ENCODE data around the gene DPP10. TPM values are rescaled to one million over a fixed set of nuclear protein-coding genes. Genes with fewer than 3 reads are reported as not detected.
"Not testable (repeated sequence)": the region's sequence is repeated elsewhere in the genome, so short reads cannot be mapped to it uniquely, and the experiment has no call there.

Gene DPP10
- not detected for polyA plus RNA-seq (2012; ENCODE audit: missing spikeins)

DNA sequence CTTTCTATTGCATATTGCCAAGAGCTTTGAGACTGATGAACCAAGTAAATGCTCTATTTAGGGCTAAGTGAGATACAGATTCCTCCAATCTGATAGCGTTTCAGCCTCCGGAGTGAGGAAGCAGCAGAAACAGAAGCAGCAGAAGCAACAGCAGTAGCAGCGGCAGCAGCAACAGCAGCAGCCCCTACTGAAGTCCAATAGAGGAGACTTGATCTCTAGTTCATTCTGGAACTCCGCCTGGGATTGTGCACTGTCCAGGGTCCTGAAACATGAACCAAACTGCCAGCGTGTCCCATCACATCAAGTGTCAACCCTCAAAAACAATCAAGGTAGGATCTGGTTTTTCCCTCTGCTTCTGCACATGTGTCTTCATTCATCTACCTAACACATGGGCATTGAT lies at the start of gene DPP10:
TSS of gene DPP10 (plus strand) at position 132 of the 400 bp plus-strand sequence.
- FAIRE-seq (no peak), DNase-seq (ENCODE audit: insufficient read length) (no peak)
- no peak for TF ChIP-seq TAF1 (IDR thresholded peaks at IDR 0.05; ENCODE audit: borderline replicate concordance, low read depth, low read length)
- no peak for TF ChIP-seq POLR2AphosphoS5 (IDR thresholded peaks at IDR 0.05; ENCODE audit: low read depth, low read length)

DNA sequence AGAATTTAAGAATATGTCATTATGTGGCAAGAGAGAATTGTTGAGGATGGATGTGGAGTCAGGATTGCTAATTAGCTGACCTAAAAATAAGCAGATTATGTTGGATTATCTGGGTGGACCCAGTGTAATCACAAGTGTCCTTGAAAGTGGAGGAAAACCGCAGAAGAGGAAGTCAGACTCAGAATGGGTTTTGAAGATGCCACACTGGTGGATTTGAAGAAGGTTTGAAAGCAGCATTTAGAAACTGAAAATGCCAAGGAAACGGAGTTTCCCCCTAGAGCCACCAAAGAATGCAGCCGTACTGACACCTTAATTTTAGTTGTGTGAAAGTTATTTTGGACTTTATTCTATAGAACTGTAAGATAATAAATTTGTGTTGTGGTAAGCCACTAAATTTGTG lies 41.6 kb upstream of the DPP10 start:
- DNase-seq (ENCODE audit: insufficient read length) = no peak
- no peak for FAIRE-seq
- TF ChIP-seq POLR2A (IDR thresholded peaks at IDR 0.05; ENCODE audit: low read depth, low read length) (no peak), TAF1 (IDR thresholded peaks at IDR 0.05; ENCODE audit: borderline replicate concordance, low read depth, low read length) (no peak), POLR2AphosphoS5 (IDR thresholded peaks at IDR 0.05; ENCODE audit: low read depth, low read length) (no peak)

DNA sequence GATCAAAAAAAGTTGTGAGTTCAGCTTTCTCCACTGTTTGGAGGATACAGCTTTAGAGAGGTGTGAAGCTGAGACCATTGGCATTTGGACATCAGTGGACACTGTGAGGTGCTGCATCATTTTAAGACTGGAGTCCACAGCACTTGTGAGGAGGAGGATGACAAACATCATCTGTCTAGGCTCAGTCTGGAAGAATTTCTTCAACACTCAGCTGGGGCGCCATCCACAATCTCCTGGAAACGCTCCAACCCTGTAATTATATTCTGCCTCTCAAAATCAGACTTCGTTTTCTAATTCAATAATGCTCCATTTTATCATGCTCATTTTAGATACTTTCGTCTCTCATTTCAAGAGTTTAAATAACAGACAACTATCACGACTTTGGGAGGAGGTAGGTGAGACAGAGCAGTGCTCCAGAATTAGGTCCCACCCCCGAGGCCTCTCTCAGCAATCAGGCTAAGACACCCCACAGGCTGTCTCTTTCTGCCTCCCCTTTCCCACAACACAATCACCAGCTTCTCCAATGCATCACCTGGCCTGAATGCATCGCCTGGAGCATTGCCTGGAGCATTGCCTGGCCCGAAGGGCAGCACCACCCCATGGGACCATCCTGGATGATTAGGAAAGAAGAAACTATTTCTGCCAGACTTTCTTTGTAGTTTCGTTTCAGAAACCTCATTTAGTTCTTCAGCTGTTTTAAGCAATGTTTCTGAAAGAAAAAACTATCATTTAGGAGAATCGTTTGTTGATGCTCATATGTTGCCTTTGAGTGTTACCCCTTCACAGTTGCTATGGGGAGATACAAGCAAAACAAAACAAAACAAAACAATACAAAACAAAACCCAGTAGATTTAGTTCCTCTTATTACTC lies 37.0 kb upstream of the DPP10 start:
- DNase-seq (ENCODE audit: insufficient read length) (no peak), FAIRE-seq (no peak)
- TF ChIP-seq POLR2A (IDR thresholded peaks at IDR 0.05; ENCODE audit: low read depth, low read length) = no peak
- TF ChIP-seq TAF1 (IDR thresholded peaks at IDR 0.05; ENCODE audit: borderline replicate concordance, low read depth, low read length) = no peak
- no peak for TF ChIP-seq POLR2AphosphoS5 (IDR thresholded peaks at IDR 0.05; ENCODE audit: low read depth, low read length)

DNA sequence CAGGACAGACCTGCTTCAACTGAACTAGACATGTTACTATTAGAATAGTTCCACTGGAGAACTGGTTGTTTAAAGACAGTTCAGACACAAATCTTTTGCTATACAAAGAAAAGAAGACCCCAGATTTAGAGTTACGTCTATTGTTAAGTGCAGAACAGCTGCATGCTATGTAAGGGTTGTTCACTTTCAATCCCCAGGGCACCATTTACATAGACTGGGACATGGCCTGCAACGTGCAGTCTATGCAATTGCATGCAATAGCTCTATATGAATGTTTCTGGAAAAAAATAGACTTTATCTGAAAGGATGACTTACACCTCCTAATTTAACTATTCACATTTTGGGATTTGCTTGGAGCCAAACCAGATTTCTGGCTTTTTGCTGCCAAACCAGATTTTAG lies 36.1 kb upstream of the DPP10 start:
- TF ChIP-seq TAF1 (IDR thresholded peaks at IDR 0.05; ENCODE audit: borderline replicate concordance, low read depth, low read length) (no peak), POLR2AphosphoS5 (IDR thresholded peaks at IDR 0.05; ENCODE audit: low read depth, low read length) (no peak), POLR2A (IDR thresholded peaks at IDR 0.05; ENCODE audit: low read depth, low read length) (no peak)
- no peak for DNase-seq (ENCODE audit: insufficient read length)

DNA sequence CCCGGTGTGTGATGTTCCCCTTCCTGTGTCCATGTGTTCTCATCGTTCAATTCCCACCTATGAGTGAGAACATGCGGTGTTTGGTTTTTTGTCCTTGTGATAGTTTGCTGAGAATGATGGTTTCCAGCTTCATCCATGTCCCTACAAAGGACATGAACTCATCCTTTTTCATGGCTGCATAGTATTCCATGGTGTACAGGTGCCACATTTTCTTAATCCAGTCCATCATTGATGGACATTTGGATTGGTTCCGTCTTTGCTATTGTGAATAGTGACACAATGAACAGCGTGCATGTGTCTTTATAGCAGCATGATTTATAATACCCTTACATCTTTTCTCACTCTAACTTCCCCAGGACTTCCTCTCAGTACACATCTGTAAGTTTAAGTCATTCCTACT lies 35.1 kb upstream of the DPP10 start:
- not testable (repeated sequence) for DNase-seq (ENCODE audit: insufficient read length); FAIRE-seq

More for the DNA sequence above, 36.1 kb upstream of the DPP10 start:
- FAIRE-seq = no peak

DNA sequence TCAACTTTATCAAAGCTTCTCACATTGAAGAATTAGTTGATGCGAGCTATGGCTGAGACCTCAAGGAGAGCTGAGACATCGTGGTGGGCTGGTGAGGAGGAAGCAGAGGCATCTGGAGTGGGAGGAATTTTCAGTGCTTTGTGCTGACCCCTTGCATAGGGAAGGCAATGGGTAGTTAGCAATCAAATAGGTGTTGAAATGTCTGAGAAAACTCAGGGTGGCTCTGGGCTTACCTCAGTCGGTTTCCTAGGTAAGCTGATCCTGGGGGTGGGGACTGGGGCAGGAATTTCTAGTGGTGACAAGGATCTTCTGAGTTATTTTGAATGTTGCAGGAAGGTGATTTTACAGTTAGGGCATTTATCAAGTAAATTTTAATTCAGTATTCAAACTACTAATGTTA lies 20.7 kb upstream of the DPP10 start:
- TF ChIP-seq TAF1 (IDR thresholded peaks at IDR 0.05; ENCODE audit: borderline replicate concordance, low read depth, low read length) = no peak
- no peak for TF ChIP-seq POLR2A (IDR thresholded peaks at IDR 0.05; ENCODE audit: low read depth, low read length)
- TF ChIP-seq POLR2AphosphoS5 (IDR thresholded peaks at IDR 0.05; ENCODE audit: low read depth, low read length) = no peak
- DNase-seq (ENCODE audit: insufficient read length) (no peak), FAIRE-seq (no peak)

DNA sequence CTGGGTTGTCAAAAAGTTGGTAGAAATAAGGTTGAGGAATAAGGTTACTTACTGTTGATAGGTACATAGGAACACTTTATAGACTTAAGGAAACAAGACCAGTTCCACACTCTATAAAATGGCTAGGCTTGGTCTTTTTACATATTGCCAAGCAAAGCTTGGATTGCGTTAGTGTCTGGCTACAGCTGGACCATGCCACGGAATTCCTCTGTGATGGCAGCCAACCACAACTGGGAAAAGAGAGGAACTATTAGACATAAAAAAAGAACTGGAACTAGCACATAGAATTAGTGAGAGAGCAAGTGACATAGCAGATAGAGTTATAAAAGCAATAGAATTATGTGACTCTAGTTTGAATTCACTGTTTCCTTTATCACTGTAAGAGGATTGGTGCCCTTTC lies 17.7 kb upstream of the DPP10 start:
- no peak for DNase-seq (ENCODE audit: insufficient read length)
- no peak for FAIRE-seq
- TF ChIP-seq TAF1 (IDR thresholded peaks at IDR 0.05; ENCODE audit: borderline replicate concordance, low read depth, low read length) = no peak
- TF ChIP-seq POLR2AphosphoS5 (IDR thresholded peaks at IDR 0.05; ENCODE audit: low read depth, low read length) = no peak
- no peak for TF ChIP-seq POLR2A (IDR thresholded peaks at IDR 0.05; ENCODE audit: low read depth, low read length)

DNA sequence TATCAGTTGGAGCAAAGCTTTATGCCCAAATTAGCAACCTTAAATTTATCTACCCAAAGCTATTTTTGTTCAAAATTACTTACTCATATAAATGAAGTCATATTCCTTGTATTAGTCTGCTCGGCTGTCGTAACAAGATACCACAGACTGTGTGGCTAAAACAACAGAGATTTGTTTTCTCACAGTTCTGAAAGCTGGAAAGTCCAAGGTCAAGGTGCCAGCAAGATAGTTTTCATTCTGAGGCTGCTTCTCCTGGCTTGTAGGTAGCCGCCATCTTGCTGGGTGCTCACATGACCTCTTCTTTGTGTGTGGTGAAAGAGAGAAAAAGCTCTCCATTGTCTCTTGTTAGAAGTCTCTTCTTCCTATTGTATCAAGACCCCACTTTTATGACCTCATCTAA lies 15.7 kb upstream of the DPP10 start:
- DNase-seq (ENCODE audit: insufficient read length) (no peak), FAIRE-seq (no peak)
- TF ChIP-seq TAF1 (IDR thresholded peaks at IDR 0.05; ENCODE audit: borderline replicate concordance, low read depth, low read length) (no peak), POLR2A (IDR thresholded peaks at IDR 0.05; ENCODE audit: low read depth, low read length) (no peak), POLR2AphosphoS5 (IDR thresholded peaks at IDR 0.05; ENCODE audit: low read depth, low read length) (no peak)

DNA sequence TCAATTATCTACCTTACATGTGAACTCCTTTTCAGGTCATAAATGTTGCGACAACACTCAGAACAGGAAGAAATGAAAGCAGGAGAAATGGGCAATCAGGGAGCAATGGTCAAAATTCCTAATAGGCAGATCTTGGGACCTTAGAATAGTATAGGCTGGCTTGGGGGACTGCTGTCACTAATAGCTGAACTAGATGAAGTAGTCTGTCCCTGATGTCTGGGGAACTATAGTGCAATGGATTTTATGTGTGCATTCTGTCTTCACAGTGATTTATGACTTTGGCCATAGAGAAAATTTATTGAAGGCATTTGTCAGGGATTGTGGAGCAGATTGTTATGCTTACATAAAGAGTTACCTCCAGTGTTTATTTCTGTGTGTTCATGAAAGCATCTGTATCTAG lies 6.1 kb upstream of the DPP10 start:
- DNase-seq (ENCODE audit: insufficient read length) (no peak), FAIRE-seq (no peak)
- TF ChIP-seq TAF1 (IDR thresholded peaks at IDR 0.05; ENCODE audit: borderline replicate concordance, low read depth, low read length) (no peak), POLR2A (IDR thresholded peaks at IDR 0.05; ENCODE audit: low read depth, low read length) (no peak), POLR2AphosphoS5 (IDR thresholded peaks at IDR 0.05; ENCODE audit: low read depth, low read length) (no peak)

DNA sequence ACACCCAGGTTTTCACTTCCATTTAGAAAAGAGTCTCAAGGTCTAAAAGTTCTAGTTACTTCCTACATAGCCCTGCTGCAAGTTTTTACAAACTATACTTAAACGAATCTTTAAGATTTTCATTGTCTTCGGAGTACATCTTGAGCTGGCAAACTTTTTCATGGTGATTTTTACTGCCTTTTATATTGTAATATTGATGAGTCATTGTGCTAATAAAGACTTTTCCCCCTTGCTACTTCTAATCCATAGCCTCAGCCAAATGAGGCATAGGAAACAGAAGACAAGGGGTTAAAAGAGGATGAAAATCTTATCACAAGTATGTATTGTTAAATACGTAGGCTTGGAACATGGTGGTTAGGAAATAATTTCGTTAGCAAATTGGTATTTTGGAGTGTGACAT lies 4.1 kb downstream of the DPP10 start:
- TF ChIP-seq POLR2A (IDR thresholded peaks at IDR 0.05; ENCODE audit: low read depth, low read length) = no peak
- DNase-seq (ENCODE audit: insufficient read length) (no peak), FAIRE-seq (no peak)

DNA sequence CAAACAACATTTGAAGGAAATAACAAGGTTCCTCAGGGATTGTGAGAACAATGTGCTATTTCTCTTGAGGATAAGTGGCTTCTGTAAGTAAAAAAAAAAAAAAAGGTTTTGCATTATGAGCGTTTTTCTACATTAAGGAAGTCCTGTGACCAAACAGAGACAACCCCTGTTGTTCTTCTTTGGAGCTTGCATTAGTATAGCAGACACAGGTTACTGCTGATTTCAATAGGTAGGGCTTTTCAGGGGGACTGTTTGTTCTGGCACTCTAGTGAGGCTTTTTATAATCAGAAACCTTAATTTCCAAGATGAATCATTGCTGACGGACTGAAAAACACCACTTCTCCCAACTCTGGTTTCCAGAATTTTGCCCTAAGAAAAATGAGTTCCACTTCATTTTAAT lies 8.2 kb downstream of the DPP10 start:
- DNase-seq (ENCODE audit: insufficient read length) (no peak), FAIRE-seq (no peak)
- TF ChIP-seq TAF1 (IDR thresholded peaks at IDR 0.05; ENCODE audit: borderline replicate concordance, low read depth, low read length) (no peak), POLR2AphosphoS5 (IDR thresholded peaks at IDR 0.05; ENCODE audit: low read depth, low read length) (no peak), POLR2A (IDR thresholded peaks at IDR 0.05; ENCODE audit: low read depth, low read length) (no peak)

DNA sequence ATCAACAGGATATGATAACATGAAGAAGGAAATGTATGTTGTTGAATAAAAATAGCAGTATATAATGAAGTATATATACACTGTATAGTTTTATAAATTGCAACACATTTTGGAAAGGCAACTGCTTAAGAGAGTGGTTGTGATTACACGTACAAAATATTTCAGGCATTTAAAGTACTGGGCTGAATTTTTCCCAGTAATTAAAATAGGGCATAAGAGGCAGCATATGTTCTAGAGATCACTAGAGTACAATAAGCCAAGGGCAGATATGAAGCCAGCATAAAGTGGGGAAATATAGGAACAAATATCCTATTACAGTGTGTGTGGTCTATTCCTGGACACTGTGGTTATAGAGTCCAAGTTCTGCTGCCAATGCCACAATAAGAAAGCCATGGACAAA lies 14.1 kb downstream of the DPP10 start:
- no peak for TF ChIP-seq POLR2A (IDR thresholded peaks at IDR 0.05; ENCODE audit: low read depth, low read length)
- no peak for TF ChIP-seq TAF1 (IDR thresholded peaks at IDR 0.05; ENCODE audit: borderline replicate concordance, low read depth, low read length)
- TF ChIP-seq POLR2AphosphoS5 (IDR thresholded peaks at IDR 0.05; ENCODE audit: low read depth, low read length) = no peak
- FAIRE-seq = no peak
- no peak for DNase-seq (ENCODE audit: insufficient read length)

DNA sequence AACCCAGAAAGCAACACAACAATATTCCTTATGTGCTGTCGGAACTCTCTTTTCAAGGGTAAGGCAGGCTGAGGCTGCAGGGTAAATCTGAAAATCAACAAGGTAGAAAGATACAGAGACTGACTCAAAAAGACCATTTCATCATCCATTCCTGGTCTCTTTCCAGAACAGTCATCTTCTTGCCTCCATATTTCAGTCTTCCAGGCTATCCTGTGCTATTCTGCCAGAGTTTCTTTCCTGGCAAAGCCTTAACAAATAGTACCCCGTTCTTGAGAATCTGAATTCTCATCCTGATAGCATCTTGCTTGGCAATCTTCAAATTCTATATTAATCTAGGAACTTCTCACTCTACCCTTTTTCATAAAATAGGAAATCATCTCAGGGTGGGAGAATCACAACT lies 15.5 kb downstream of the DPP10 start:
- no peak for DNase-seq (ENCODE audit: insufficient read length)
- TF ChIP-seq TAF1 (IDR thresholded peaks at IDR 0.05; ENCODE audit: borderline replicate concordance, low read depth, low read length) (no peak), POLR2A (IDR thresholded peaks at IDR 0.05; ENCODE audit: low read depth, low read length) (no peak), POLR2AphosphoS5 (IDR thresholded peaks at IDR 0.05; ENCODE audit: low read depth, low read length) (no peak)
- FAIRE-seq = no peak
